ENCODE data around the gene DCLK3. TPM values are rescaled to one million over a fixed set of nuclear protein-coding genes. Genes with fewer than 3 reads are reported as not detected.

The DCLK3 gene, protein sequence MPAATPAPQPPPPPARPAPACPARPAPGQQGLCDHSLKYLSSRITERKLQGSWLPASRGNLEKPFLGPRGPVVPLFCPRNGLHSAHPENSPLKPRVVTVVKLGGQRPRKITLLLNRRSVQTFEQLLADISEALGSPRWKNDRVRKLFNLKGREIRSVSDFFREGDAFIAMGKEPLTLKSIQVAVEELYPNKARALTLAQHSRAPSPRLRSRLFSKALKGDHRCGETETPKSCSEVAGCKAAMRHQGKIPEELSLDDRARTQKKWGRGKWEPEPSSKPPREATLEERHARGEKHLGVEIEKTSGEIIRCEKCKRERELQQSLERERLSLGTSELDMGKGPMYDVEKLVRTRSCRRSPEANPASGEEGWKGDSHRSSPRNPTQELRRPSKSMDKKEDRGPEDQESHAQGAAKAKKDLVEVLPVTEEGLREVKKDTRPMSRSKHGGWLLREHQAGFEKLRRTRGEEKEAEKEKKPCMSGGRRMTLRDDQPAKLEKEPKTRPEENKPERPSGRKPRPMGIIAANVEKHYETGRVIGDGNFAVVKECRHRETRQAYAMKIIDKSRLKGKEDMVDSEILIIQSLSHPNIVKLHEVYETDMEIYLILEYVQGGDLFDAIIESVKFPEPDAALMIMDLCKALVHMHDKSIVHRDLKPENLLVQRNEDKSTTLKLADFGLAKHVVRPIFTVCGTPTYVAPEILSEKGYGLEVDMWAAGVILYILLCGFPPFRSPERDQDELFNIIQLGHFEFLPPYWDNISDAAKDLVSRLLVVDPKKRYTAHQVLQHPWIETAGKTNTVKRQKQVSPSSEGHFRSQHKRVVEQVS
- total RNA-seq: under 1 TPM; 0.08 to 0.15 TPM

DNA sequence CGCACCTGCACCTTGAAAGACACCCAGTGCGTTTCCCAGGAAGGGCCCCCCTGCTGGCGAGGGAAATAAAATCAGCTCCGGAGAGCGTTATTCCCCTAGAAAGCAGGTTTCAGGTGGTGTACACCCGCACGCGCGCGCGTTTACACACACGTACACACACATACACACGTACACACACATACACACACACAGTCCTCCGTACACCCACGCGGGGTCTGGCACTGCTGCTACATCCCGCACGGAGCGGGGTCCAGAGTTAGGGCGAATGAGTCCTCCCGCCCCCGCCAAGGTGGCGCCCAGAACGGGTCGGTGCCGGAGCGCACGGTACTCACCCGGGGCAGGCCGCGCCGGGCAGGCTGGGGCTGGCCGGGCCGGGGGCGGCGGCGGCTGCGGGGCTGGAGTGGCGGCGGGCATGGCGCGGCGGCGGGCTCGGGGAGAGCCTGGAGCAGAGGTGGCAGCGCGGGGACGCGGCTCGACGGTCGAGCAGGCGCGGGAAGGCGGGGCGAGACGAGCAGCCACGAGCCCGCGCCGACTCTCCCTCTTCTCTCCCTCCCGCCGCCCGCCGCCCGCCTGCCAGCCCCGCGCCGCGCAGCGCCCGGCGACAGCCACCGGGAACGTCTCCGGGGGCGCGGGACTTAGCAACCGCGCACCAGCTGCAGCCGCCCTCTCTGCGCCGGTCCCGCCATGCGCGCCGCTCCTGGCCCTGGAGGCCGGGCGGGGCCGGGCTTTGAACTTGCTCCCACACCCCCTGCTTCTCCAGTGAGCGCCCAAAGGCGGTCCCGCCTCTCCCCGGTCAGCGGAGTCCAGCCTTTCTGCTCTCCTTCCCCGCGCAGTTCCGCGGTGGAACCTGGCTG lies at the start of gene DCLK3:
TSS of gene DCLK3 (minus strand) at position 704 of the 854 bp plus-strand sequence. CDS start at position 414, 290 bp downstream.
- H3K9me3 ChIP-seq: no peaks in the 10 kb centered on the region
- H3K4me3 ChIP-seq: peak within 1 kb of the TSS; percentile 12 to 46
- TF ChIP-seq, protein P1, sequence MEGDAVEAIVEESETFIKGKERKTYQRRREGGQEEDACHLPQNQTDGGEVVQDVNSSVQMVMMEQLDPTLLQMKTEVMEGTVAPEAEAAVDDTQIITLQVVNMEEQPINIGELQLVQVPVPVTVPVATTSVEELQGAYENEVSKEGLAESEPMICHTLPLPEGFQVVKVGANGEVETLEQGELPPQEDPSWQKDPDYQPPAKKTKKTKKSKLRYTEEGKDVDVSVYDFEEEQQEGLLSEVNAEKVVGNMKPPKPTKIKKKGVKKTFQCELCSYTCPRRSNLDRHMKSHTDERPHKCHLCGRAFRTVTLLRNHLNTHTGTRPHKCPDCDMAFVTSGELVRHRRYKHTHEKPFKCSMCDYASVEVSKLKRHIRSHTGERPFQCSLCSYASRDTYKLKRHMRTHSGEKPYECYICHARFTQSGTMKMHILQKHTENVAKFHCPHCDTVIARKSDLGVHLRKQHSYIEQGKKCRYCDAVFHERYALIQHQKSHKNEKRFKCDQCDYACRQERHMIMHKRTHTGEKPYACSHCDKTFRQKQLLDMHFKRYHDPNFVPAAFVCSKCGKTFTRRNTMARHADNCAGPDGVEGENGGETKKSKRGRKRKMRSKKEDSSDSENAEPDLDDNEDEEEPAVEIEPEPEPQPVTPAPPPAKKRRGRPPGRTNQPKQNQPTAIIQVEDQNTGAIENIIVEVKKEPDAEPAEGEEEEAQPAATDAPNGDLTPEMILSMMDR (IDR thresholded peaks at IDR 0.05): no peak
- no peak for DNase-seq (ENCODE audit: low spot score)
- H3K4me1 ChIP-seq: peaks cover 0 to 4% of the 10 kb centered on the region in 2 donors
- H3K27me3 ChIP-seq: peaks cover 0 to 6% of the 10 kb centered on the region in 2 donors
- no peak within 1 kb of the TSS for H3K27ac ChIP-seq
- no peaks in the 10 kb centered on the region for H3K36me3 ChIP-seq

DNA sequence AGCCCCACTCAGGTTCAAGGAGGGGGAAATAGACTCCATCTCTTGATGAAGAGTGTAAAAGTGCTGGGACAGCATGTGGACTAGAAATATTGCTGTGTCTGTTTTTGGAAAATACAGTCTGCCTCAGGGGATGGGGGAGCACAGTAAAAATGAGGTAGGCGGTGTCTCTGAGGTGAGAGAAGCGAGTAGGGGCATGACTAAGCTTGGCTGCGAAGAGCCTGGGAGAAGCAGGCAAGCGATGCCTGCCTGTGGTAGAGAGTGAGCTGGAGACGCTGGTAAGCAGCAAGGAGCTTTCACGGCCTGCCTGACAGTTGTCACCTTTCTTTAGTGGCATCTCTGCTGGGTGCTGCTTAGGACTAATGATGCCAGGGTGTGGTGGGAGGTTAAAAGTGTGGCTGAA lies 49.0 kb upstream of the DCLK3 start:
- no peak overlapping the region for H3K27ac ChIP-seq
- TF ChIP-seq, protein P1 (IDR thresholded peaks at IDR 0.05): no peak
- no peaks in the 10 kb centered on the region for H3K27me3 ChIP-seq
- H3K9me3 ChIP-seq: no peaks in the 10 kb centered on the region
- no peak for DNase-seq (ENCODE audit: low spot score)
- no peak overlapping the region for H3K4me3 ChIP-seq
- no peaks in the 10 kb centered on the region for H3K36me3 ChIP-seq
- H3K4me1 ChIP-seq: peaks cover 0 to 23% of the 10 kb centered on the region in 2 donors

DNA sequence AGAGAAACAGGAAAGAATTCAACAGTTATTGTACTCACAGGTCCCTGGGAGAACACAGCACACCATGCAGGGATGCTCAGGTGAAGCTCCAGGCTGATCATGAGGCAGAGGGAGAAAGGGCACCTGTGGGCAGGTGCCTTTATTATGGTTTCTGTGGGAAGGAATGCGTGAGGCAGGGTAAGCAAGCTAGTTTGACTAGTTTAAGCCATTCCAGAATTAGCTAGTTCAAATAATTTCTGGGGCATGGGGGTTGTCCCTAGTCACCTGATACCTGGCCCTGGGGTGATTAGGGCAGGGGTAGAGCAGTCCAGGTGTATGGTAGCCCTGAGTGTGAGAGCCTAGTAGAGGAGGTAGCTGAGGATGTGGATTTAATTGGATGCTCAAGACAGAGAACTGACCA lies 47.9 kb upstream of the DCLK3 start:
- DNase-seq (ENCODE audit: low spot score): no peak
- Histone ChIP-seq H3K27ac (no peak overlapping the region), H3K27me3 (no peaks in the 10 kb centered on the region), H3K9me3 (no peaks in the 10 kb centered on the region), H3K4me3 (no peak overlapping the region), H3K4me1 (peaks cover 0 to 23% of the 10 kb centered on the region in 2 donors), H3K36me3 (no peaks in the 10 kb centered on the region)
- TF ChIP-seq, protein P1 (IDR thresholded peaks at IDR 0.05): no peak

DNA sequence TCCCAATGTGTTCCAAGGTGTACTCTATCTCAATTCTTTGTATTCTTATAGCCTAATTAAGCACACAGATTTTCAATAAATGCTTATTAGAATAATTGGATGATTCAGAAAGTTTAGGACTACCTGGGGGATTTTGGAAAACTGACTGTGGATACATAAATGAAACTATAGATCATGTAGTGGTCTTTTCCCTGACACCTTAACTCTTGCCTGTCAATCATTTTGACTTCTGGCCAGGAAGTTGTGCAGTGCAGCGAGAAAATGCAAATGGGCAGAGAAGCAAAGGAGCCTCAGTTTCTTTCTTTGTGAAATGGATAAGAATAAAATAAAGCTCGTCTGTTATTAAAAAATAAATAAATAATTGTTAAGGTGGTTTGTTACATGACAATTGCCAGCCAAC lies 47.4 kb upstream of the DCLK3 start:
- Histone ChIP-seq H3K27me3 (no peaks in the 10 kb centered on the region), H3K9me3 (peaks cover 0 to 3% of the 10 kb centered on the region in 2 donors), H3K27ac (no peak overlapping the region), H3K4me3 (no peak overlapping the region), H3K36me3 (no peaks in the 10 kb centered on the region), H3K4me1 (peaks cover 0 to 23% of the 10 kb centered on the region in 2 donors)
- TF ChIP-seq, protein P1 (IDR thresholded peaks at IDR 0.05): no peak
- no peak for DNase-seq (ENCODE audit: low spot score)

DNA sequence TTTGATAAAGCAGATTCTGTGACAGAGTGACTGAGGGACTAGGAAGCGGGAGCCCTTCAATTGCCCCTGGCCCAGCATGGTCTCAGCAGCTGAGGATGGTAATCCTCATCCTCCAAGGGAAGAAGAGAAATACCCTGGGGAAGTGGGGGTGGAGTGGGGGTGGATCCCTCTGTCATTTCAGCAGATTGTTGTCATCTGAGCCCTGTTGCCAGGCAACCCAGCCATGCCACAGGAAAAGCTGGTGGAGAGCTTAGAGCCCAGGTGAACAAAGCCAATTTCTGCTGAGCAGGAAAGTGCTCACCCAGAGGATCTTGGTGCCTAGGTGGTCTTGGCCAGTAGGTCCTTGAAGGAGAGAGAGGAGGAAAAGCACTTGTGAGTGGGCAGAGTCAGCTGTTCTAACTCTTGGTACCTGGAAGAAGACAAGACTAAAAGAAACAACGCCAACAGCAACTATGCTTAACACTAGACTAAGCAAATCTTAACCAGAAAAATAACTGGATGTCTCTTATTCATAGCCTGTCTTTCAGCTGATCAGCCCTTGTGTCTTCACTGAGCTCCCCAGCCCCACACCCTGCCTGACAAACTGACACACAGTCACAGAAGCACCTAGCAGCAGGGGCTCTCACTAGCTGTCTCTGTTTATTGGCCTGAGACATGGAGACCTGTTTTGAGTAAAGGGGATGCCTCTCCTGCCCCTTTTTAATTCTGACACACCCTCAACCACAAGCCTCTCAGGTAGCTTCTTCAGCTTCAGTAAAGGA lies 40.1 kb upstream of the DCLK3 start:
- Histone ChIP-seq H3K9me3 (peaks cover 6 to 18% of the 10 kb centered on the region in 2 donors), H3K4me1 (no peaks in the 10 kb centered on the region), H3K27me3 (no peaks in the 10 kb centered on the region), H3K27ac (no peak overlapping the region), H3K4me3 (no peak overlapping the region), H3K36me3 (no peaks in the 10 kb centered on the region)
- TF ChIP-seq, protein P1 (IDR thresholded peaks at IDR 0.05): no peak
- no peak for DNase-seq (ENCODE audit: low spot score)
